ENCODE measurements around the gene NUCKS1. TPM values are rescaled to one million over a fixed set of nuclear protein-coding genes. Genes with fewer than 3 reads are reported as not detected.
A peak's percentile ranks its signal among the peaks of the same experiment; 100 is the strongest.

NUCKS1 gene
- total and polyA plus RNA-seq, 2 experiments from 2014 or later = 69.9 to 122 TPM

DNA sequence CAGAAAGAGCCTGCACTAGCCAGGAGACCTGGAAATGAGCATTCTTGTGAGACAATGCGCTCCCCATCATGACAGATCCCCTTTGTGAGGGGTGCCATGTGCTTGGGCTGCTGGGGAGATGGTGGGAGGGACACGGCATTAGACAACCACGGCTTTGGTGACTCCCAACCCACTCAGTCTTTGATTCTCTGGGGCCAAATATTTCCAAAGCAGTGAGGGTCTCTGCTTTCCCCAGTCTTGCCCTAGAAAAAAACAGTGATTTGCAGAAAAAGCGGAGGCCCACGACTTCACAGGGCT lies 79.9 kb downstream of the NUCKS1 start:
- no peak overlapping the region for H3K27ac ChIP-seq
- H4K20me1 ChIP-seq (ENCODE audit: insufficient read depth) = no peaks in the 10 kb centered on the region
- H2AFZ ChIP-seq = no peak overlapping the region
- WGBS, 2 experiments (ENCODE audit: low coverage in 1 of 2, low lambda C conversion rate in 2 of 2, missing lambda C conversion rate in 2 of 2) = 77 to 91% methylated on average over 5 of the region's 5 CpGs
- H3F3A ChIP-seq (ENCODE audit: insufficient read depth) = no peaks in the 10 kb centered on the region
- H3K4me2 ChIP-seq (ENCODE audit: unreplicated experiment) = no peak overlapping the region
- in situ Hi-C loops (cut with MboI) = no loop called here
- no peaks in the 10 kb centered on the region for H3K79me2 ChIP-seq (ENCODE audit: insufficient read depth)
- no peaks in the 10 kb centered on the region for H3K4me1 ChIP-seq (ENCODE audit: insufficient read depth)
- H3K9ac ChIP-seq = no peak overlapping the region
- TF ChIP-seq EZH2phosphoT487 (IDR thresholded peaks at IDR 0.05; ENCODE audit: insufficient read depth, low read depth) (no peak), EZH2 (IDR thresholded peaks at IDR 0.05; ENCODE audit: insufficient read depth, poor library complexity, severe bottlenecking) (no peak)
- H3K9me2 ChIP-seq (ENCODE audit: insufficient read depth) = no peaks in the 10 kb centered on the region
- H3K36me3 ChIP-seq (ENCODE audit: low read depth) = no peaks in the 10 kb centered on the region
- H3K27me3 ChIP-seq (replicated peaks; ENCODE audit: insufficient read depth) = no peaks in the 10 kb centered on the region
- no peak for DNase-seq
- no peaks in the 10 kb centered on the region for H3K9me3 ChIP-seq (ENCODE audit: low read depth)
- no peak overlapping the region for H3K4me3 ChIP-seq

DNA sequence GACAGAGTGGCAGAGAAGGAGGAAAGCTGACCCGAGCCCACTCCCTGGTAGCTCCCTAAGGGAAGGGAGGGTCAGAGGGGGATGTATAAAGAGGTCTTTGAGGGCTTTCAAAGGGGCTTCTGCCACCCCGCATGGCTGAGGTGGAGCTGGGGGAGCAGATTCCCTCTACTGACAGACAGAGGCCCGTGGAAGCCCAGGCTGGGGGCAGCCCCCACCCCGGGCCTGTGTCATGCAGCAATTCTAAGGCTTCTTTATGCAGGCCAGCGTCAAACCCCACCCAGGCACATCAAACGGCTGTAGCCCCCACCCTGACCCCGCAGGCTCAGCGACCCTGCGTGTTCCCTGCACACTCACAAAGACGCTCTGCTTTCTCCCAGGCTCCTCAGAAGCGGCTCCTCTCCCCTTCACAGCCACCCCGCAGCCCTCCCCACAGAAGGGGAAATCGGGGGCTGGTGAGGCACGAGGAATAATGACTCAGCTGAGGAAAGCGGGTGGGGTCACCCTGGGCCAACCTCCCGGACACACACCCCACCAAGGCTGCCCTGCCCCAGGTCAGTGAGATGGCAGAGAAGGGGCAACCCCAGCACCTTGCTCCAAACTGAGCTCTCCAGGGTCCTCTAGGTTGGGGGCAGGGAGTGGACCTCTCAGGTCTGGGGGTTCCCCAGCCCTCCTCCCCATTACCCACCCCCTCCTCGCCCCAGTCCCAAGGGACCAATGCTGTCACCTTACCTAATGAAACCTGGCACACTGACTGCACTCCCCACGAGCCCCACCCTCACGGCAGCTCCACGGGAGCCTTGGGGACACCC lies 80.4 kb downstream of the NUCKS1 start:
- no peaks in the 10 kb centered on the region for H3K27me3 ChIP-seq (replicated peaks; ENCODE audit: insufficient read depth)
- peak; percentile 19 for DNase-seq
- H3K9ac ChIP-seq = no peak overlapping the region
- H3F3A ChIP-seq (ENCODE audit: insufficient read depth) = no peaks in the 10 kb centered on the region
- no peaks in the 10 kb centered on the region for H3K9me3 ChIP-seq (ENCODE audit: low read depth)
- H3K4me1 ChIP-seq (ENCODE audit: insufficient read depth) = no peaks in the 10 kb centered on the region
- TF ChIP-seq EZH2phosphoT487 (IDR thresholded peaks at IDR 0.05; ENCODE audit: insufficient read depth, low read depth) (no peak), EZH2 (IDR thresholded peaks at IDR 0.05; ENCODE audit: insufficient read depth, poor library complexity, severe bottlenecking) (no peak)
- H3K4me3 ChIP-seq = no peak overlapping the region
- H2AFZ ChIP-seq = no peak overlapping the region
- H3K36me3 ChIP-seq (ENCODE audit: low read depth) = no peaks in the 10 kb centered on the region
- WGBS, 2 experiments (ENCODE audit: low coverage in 1 of 2, low lambda C conversion rate in 2 of 2, missing lambda C conversion rate in 2 of 2) = 47 to 50% methylated on average over 16 to 20 of the region's 20 CpGs
- no peaks in the 10 kb centered on the region for H3K9me2 ChIP-seq (ENCODE audit: insufficient read depth)
- no peak overlapping the region for H3K4me2 ChIP-seq (ENCODE audit: unreplicated experiment)
- no peak overlapping the region for H3K27ac ChIP-seq
- no peaks in the 10 kb centered on the region for H3K79me2 ChIP-seq (ENCODE audit: insufficient read depth)
- in situ Hi-C loops (cut with MboI) = no loop called here
- H4K20me1 ChIP-seq (ENCODE audit: insufficient read depth) = no peaks in the 10 kb centered on the region

DNA sequence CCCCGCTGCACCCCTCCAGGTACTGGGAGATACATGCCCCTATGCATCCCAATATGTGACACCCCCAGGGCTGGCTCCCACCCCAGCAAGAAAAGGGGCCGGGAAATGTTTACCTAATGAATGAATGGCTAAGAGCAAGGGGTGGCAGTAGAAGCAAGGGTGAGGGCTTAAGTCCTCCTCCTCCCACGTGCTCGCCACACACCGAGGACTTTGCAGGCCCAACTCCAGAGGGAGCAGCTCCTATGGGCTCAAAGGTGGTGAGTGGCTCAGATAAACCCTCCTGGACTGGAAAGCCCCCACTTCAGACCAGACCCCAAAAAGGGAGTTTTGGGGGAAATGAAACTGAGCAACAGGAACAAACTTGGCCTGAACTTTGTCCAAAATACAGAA lies 81.0 kb downstream of the NUCKS1 start:
- DNase-seq = no peak

DNA sequence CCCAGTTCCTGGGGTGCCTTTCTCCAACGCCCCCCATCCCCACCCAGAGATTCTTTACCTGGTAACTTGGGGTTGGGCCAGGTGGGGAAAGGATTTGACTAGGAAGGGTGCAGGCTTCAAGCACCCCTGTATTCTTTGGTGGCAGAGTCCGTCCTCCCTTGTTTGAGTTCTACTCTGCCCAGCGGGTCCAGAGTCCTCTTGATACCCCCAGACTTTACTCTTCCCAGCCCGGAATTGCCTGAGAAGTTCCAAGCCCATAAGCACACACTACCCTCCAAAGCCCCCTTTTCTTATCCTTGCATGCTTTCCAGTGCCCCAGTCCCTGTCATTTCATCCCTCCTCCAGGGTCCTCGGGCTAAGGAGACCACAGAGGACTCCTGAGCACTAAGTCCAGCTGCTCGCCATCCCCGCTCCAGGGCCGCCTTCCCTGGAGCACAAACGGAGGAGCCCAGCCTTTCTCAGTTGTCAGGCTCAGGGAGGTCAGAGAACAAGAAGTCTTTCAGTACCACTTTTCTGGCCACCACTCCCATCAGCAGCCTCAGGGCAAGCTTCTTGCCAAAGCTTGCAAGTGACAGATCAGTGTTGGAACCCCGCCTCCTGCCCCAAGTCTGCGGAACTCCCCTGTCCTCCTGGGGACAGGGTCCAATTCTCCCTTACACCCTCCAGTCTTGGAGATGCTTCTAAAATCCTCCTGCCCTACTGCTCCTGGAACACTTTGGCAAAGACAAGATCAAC lies 81.9 kb downstream of the NUCKS1 start:
- Histone ChIP-seq H2AFZ (no peak overlapping the region), H3F3A (ENCODE audit: insufficient read depth) (no peaks in the 10 kb centered on the region), H3K9me3 (ENCODE audit: low read depth) (no peaks in the 10 kb centered on the region), H3K4me3 (no peak overlapping the region), H3K4me1 (ENCODE audit: insufficient read depth) (no peaks in the 10 kb centered on the region), H3K27ac (no peak overlapping the region), H3K4me2 (ENCODE audit: unreplicated experiment) (no peak overlapping the region), H3K79me2 (ENCODE audit: insufficient read depth) (no peaks in the 10 kb centered on the region), H3K9ac (no peak overlapping the region), H3K27me3 (replicated peaks; ENCODE audit: insufficient read depth) (no peaks in the 10 kb centered on the region), H3K9me2 (ENCODE audit: insufficient read depth) (no peaks in the 10 kb centered on the region), H3K36me3 (ENCODE audit: low read depth) (no peaks in the 10 kb centered on the region), H4K20me1 (ENCODE audit: insufficient read depth) (no peaks in the 10 kb centered on the region)
- WGBS, 2 experiments (ENCODE audit: low coverage in 1 of 2, low lambda C conversion rate in 2 of 2, missing lambda C conversion rate in 2 of 2) = 80% methylated on average over 11 of the region's 11 CpGs
- in situ Hi-C loops (cut with MboI) = no loop called here
- TF ChIP-seq EZH2 (IDR thresholded peaks at IDR 0.05; ENCODE audit: insufficient read depth, poor library complexity, severe bottlenecking) = no peak
- no peak for TF ChIP-seq EZH2phosphoT487 (IDR thresholded peaks at IDR 0.05; ENCODE audit: insufficient read depth, low read depth)
- no peak for DNase-seq

More for the DNA sequence above, 81.0 kb downstream of the NUCKS1 start:
- H3K9ac ChIP-seq = no peak overlapping the region
- H4K20me1 ChIP-seq (ENCODE audit: insufficient read depth) = no peaks in the 10 kb centered on the region
- no peak overlapping the region for H3K27ac ChIP-seq
- H3F3A ChIP-seq (ENCODE audit: insufficient read depth) = no peaks in the 10 kb centered on the region
- no peaks in the 10 kb centered on the region for H3K9me3 ChIP-seq (ENCODE audit: low read depth)
- no peaks in the 10 kb centered on the region for H3K9me2 ChIP-seq (ENCODE audit: insufficient read depth)
- H3K4me2 ChIP-seq (ENCODE audit: unreplicated experiment) = no peak overlapping the region
- no peak overlapping the region for H3K4me3 ChIP-seq
- no peak overlapping the region for H2AFZ ChIP-seq
- no peaks in the 10 kb centered on the region for H3K4me1 ChIP-seq (ENCODE audit: insufficient read depth)
- no peak for TF ChIP-seq EZH2phosphoT487 (IDR thresholded peaks at IDR 0.05; ENCODE audit: insufficient read depth, low read depth)
- TF ChIP-seq EZH2 (IDR thresholded peaks at IDR 0.05; ENCODE audit: insufficient read depth, poor library complexity, severe bottlenecking) = no peak
- no peaks in the 10 kb centered on the region for H3K27me3 ChIP-seq (replicated peaks; ENCODE audit: insufficient read depth)
- in situ Hi-C loops (cut with MboI) = no loop called here
- WGBS, 2 experiments (ENCODE audit: low coverage in 1 of 2, low lambda C conversion rate in 2 of 2, missing lambda C conversion rate in 2 of 2) = 69 to 74% methylated on average over 5 of the region's 5 CpGs
- H3K36me3 ChIP-seq (ENCODE audit: low read depth) = no peaks in the 10 kb centered on the region
- H3K79me2 ChIP-seq (ENCODE audit: insufficient read depth) = no peaks in the 10 kb centered on the region
